GM12875 (cell line): ENCODE data around the gene ZNRF2.

Experiments used
- H3K4me3 ChIP-seq: one replicate; pipeline ENCODE4 v1.5.1; 2011; ENCODE audit warnings: low read depth, low read length, control low read depth
- TF ChIP-seq, protein P1 (sequence below): IDR thresholded peaks from 2 replicates; pipeline ENCODE4 v1.5.1; 2011; ENCODE audit warnings: low read depth, mild to moderate bottlenecking, control low read depth, inconsistent platforms, low read length, moderate library complexity, borderline replicate concordance; ENCODE audit not compliant: insufficient read depth

ZNRF2 gene

DNA sequence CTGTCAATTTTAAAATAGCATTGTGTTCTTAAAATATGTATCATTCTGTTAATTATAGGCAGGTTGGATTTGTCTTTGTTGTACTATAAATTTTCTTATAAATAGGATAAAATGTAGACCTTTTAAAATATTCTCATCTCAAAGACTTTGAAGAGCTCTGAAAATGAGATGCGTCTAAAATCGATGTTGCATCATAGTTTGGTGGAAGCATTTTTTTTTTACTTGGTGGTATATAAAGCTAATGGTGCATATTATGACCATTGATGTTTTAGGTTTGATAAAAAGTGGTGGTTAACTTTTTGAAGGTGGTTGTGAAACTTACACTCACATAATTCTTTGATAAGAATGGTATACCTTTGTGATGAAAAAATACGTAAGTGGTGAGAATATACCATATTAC, 69.1 kb downstream of the ZNRF2 start:
- H3K4me3 ChIP-seq, result no peak overlapping the region
- TF ChIP-seq, protein P1, sequence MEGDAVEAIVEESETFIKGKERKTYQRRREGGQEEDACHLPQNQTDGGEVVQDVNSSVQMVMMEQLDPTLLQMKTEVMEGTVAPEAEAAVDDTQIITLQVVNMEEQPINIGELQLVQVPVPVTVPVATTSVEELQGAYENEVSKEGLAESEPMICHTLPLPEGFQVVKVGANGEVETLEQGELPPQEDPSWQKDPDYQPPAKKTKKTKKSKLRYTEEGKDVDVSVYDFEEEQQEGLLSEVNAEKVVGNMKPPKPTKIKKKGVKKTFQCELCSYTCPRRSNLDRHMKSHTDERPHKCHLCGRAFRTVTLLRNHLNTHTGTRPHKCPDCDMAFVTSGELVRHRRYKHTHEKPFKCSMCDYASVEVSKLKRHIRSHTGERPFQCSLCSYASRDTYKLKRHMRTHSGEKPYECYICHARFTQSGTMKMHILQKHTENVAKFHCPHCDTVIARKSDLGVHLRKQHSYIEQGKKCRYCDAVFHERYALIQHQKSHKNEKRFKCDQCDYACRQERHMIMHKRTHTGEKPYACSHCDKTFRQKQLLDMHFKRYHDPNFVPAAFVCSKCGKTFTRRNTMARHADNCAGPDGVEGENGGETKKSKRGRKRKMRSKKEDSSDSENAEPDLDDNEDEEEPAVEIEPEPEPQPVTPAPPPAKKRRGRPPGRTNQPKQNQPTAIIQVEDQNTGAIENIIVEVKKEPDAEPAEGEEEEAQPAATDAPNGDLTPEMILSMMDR, result no peak

DNA sequence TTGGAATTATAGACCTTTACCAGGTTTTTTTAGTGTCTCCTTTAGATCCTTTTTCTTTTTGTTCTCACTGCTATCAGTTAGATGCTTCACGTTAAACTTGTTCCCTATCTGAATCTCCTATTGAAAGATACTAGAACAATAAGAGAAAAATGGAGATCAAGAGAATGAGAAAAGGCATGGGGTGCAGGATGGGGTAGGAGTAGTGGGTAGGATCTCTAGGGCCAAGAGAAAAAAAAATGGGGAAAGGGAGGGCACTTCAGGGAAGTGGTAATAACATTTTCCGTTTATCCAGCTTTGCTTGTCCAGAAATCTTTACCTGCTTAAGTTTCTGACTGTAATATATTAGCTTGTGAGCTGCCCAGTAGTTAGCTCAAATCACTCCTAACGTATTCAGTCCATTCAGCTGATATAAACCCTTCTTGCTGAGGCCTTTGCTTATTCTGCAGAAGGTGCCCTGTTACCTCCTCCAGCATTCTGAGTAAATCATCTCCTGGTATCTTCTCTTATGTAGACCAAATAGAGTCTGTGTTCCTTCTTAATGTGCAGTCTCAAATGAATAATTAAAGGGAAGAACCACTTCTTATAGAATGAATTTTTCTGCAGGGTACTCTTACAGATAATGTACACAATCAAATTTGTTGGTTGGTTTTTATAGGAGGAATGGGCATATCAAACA, 69.7 kb downstream of the ZNRF2 start:
- TF ChIP-seq, protein P1, result no peak
- no peak overlapping the region for H3K4me3 ChIP-seq

DNA sequence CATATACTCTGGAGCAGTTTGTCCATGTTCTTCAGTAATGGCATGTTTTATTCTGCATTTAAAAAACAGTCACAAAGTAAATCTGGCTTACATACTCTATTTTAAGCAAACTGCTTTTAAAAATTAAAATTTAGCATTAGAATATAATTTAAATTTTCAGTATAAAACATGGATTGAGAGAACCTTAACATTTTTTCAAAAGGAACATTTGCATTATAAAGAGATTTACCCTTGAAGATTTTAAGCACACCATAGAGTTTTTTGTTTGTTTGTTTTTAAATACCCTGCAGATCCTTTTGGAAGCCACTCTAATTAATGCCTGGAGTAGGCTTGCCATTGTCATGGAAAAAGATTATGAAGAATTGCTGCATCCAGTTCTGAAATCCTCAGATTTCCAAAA, 70.4 kb downstream of the ZNRF2 start:
- TF ChIP-seq, protein P1, result no peak
- no peak overlapping the region for H3K4me3 ChIP-seq

DNA sequence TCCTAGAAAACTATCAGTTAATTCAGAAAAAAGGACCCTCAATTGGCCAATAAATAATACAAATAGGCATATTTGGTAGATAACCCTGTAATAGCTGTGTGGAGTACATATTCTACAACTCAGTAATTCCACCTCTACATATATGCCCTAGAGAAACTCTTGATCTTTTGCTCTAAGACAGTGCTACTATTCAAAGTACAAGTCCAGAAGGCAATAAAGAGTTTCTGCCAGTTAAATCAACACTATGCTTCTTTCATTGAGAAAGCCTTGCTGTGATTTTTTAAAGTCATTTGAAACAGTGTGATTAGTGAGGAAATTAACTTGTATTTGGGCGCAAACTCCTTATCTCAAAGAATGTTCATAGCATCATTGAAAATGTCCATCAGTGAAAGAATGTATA, 75.6 kb downstream of the ZNRF2 start:
- TF ChIP-seq, protein P1, result no peak
- H3K4me3 ChIP-seq, result no peak overlapping the region

DNA sequence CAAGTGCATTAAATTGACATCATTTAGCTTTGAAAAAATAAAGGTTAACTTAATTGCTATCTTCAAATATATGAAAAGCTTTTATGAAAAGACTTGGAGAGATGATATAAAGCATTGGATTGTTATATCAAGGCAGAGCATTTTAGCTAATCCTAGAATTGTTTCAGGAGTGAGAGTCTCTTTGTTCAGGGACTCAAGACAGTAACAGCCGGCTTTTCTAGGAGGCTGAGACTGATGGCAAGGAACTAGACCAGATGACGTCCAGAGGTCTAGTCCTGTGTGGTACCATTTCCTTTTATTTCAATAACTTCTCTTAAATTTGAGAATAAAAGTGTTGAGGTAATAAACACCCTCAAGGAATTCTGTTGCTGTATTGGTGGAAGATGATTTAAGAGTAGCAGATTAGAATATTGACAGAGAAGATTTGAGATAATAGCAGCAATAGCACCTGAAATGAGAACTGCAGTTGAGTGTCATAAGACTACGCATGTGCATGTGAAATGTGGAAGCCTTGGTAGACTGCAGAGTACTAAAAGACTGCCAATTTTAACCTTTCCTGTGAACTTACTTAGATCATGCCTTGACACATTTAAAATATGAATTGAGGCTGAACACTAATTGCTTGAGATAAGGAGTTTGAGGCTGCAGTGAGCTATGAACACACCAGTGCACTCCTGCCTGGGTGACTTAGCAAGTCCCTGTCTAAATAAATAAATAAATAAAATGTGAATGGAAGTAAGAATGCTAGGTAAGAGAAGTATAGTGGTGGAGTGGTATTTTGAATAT, 79.6 kb downstream of the ZNRF2 start:
- no peak overlapping the region for H3K4me3 ChIP-seq
- TF ChIP-seq, protein P1, result no peak

DNA sequence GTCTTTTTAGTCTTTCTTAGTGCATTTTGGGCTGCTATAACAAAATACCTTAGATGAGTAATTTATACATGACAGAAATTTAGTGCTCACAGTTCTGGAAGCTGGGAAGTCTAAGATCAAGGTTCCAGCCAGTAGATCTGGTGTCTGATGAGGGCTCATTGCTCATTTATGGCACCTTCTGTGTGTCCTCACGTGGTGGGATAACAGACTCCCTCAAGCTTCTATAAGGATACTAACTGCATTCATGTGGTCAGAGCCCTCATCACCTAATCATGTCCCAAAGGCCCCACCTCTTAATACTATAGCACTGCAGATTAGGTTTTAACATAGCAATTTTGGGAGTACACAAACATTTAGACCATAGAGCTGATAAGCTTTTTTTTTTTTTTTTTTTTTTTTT, 80.4 kb downstream of the ZNRF2 start:
- no peak overlapping the region for H3K4me3 ChIP-seq
- TF ChIP-seq, protein P1, result no peak

DNA sequence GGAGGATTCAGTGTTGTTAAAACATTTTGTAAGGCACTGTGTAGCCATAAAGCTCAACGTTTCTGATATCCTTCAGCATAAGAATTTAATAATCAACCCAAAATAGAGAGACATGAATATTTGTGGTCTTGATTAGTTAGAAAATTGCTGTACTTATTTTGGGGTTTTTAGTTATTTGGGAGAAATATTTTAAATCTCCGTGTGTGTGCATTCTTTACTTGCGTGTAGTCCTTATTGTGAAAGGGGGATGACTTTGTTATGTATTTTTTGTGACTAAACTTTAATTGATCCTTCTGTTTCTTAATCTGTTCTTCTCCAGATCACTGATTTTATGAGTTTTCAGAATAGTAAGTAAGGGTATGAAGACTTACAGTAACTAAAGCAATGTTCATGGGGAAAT, 81.2 kb downstream of the ZNRF2 start:
- TF ChIP-seq, protein P1, result no peak
- no peak overlapping the region for H3K4me3 ChIP-seq
